ENCODE measurements around the gene PLD1. TPM values are rescaled to one million over a fixed set of nuclear protein-coding genes. Genes with fewer than 3 reads are reported as not detected.

PLD1 gene
- total RNA-seq, 2 experiments from 2014 or later, result 0.22 to 1.0 TPM

DNA sequence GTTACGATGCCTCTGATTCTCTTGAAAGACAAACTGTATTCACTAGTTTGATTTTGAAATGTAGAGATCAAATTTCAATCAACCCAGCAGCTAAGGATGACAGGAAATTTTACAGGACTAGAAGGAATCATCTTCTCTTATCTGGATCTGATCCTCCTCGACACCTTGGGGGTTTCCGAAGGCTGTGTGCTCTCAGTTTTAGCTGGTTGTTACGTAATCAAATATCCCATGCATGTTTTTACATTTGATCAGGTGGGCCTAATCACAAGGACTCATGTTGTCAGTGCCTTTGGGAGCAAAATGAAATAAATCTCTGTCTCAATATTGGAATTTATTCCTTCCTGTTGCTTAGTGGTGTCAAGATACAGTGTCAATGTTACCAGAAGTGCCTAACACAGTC lies 208.2 kb downstream of the PLD1 start:
- ATAC-seq (ENCODE audit: poor library complexity) (no peak), DNase-seq (no peak)
- intact Hi-C loops (cut with DNase I, micrococcal nuclease), result no loop called here
- no peak overlapping the region for H3K4me3 ChIP-seq (ENCODE audit: low read length)
- H3K36me3 ChIP-seq (ENCODE audit: insufficient read depth, low read length), result no peaks in the 10 kb centered on the region
- no peaks in the 10 kb centered on the region for H3K4me1 ChIP-seq (ENCODE audit: insufficient read depth, low read length)
- POLR2A ChIA-PET, result no interaction called here
- no peaks in the 10 kb centered on the region for H3K4me1 Mint-ChIP-seq (ENCODE audit: low read depth)
- no peak overlapping the region for H3K27ac ChIP-seq (ENCODE audit: low read depth in 1 of 2, low read length in 2 of 2)
- no peaks in the 10 kb centered on the region for H3K27me3 ChIP-seq (ENCODE audit: control insufficient read depth in 1 of 2, insufficient read depth in 2 of 2, low read length in 2 of 2)
- H3K36me3 Mint-ChIP-seq (ENCODE audit: low read depth), result no peaks in the 10 kb centered on the region
- H3K27me3 Mint-ChIP-seq, result peaks cover 8% of the 10 kb centered on the region
- CTCF ChIA-PET, result no interaction called here
- TF ChIP-seq, protein P1, sequence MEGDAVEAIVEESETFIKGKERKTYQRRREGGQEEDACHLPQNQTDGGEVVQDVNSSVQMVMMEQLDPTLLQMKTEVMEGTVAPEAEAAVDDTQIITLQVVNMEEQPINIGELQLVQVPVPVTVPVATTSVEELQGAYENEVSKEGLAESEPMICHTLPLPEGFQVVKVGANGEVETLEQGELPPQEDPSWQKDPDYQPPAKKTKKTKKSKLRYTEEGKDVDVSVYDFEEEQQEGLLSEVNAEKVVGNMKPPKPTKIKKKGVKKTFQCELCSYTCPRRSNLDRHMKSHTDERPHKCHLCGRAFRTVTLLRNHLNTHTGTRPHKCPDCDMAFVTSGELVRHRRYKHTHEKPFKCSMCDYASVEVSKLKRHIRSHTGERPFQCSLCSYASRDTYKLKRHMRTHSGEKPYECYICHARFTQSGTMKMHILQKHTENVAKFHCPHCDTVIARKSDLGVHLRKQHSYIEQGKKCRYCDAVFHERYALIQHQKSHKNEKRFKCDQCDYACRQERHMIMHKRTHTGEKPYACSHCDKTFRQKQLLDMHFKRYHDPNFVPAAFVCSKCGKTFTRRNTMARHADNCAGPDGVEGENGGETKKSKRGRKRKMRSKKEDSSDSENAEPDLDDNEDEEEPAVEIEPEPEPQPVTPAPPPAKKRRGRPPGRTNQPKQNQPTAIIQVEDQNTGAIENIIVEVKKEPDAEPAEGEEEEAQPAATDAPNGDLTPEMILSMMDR (IDR thresholded peaks at IDR 0.05), result no peak
- H3K9me3 Mint-ChIP-seq, result no peaks in the 10 kb centered on the region
- H3K27ac Mint-ChIP-seq, result no peak overlapping the region
- no peak overlapping the region for H3K4me3 Mint-ChIP-seq
- no peaks in the 10 kb centered on the region for H3K9me3 ChIP-seq (ENCODE audit: control insufficient read depth in 1 of 2, insufficient read depth in 1 of 2, low read length in 2 of 2)

DNA sequence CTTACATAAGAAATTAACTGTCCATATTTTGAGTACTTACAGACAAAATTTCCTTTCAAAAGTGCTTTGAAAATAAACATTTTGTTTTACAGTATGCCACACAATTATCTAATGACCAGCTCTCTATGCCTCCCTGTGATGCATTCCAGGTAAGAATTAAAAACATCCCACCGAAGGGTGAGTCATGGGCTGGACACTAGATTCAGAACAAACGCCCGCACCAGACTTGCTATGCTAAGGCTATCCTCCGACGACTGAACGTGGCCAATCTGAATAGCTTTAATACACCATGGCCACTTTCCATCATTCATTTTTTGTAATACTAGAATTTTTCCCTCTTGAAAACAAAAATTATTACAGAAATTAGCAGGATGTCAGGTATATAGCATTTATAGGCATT lies 210.3 kb downstream of the PLD1 start:
- Histone ChIP-seq H3K27me3 (ENCODE audit: control insufficient read depth in 1 of 2, insufficient read depth in 2 of 2, low read length in 2 of 2) (no peaks in the 10 kb centered on the region), H3K4me1 (ENCODE audit: insufficient read depth, low read length) (no peaks in the 10 kb centered on the region), H3K27ac (ENCODE audit: low read depth in 1 of 2, low read length in 2 of 2) (no peak overlapping the region), H3K9me3 (ENCODE audit: control insufficient read depth in 1 of 2, insufficient read depth in 1 of 2, low read length in 2 of 2) (no peaks in the 10 kb centered on the region), H3K36me3 (ENCODE audit: insufficient read depth, low read length) (no peaks in the 10 kb centered on the region), H3K4me3 (ENCODE audit: low read length) (no peak overlapping the region)
- H3K27me3 Mint-ChIP-seq, result no peaks in the 10 kb centered on the region
- ChIA-PET CTCF (interaction anchor here (0.7 kb wide), 1 partner anchor 13 kb away, joined by 3 read pairs; no protein-coding TSS in a partner anchor), POLR2A (no interaction called here)
- H3K27ac Mint-ChIP-seq, result no peak overlapping the region
- DNase-seq, result no peak
- no peaks in the 10 kb centered on the region for H3K4me1 Mint-ChIP-seq (ENCODE audit: low read depth)
- no peaks in the 10 kb centered on the region for H3K9me3 Mint-ChIP-seq
- no peaks in the 10 kb centered on the region for H3K36me3 Mint-ChIP-seq (ENCODE audit: low read depth)
- H3K4me3 Mint-ChIP-seq, result no peak overlapping the region
- TF ChIP-seq, protein P1 (IDR thresholded peaks at IDR 0.05), result no peak
- ATAC-seq (ENCODE audit: poor library complexity), result no peak
- intact Hi-C loops (cut with DNase I, micrococcal nuclease), result no loop called here

- Mint-ChIP-seq H3K4me1 (ENCODE audit: low read depth) (no peaks in the 10 kb centered on the region), H3K27me3 (no peaks in the 10 kb centered on the region), H3K4me3 (no peak overlapping the region), H3K9me3 (no peaks in the 10 kb centered on the region), H3K36me3 (ENCODE audit: low read depth) (no peaks in the 10 kb centered on the region), H3K27ac (no peak overlapping the region)
- intact Hi-C loops (cut with DNase I, micrococcal nuclease), result no loop called here
- no peaks in the 10 kb centered on the region for H3K4me1 ChIP-seq (ENCODE audit: insufficient read depth, low read length)
- DNase-seq, result no peak
- no peak overlapping the region for H3K27ac ChIP-seq (ENCODE audit: low read depth in 1 of 2, low read length in 2 of 2)
- POLR2A ChIA-PET, result no interaction called here
- no peak for ATAC-seq (ENCODE audit: poor library complexity)
- TF ChIP-seq, protein P1 (IDR thresholded peaks at IDR 0.05), result no peak
- no peak overlapping the region for H3K4me3 ChIP-seq (ENCODE audit: low read length)
- H3K36me3 ChIP-seq (ENCODE audit: insufficient read depth, low read length), result no peaks in the 10 kb centered on the region
- CTCF ChIA-PET, result no interaction called here
- H3K27me3 ChIP-seq (ENCODE audit: control insufficient read depth in 1 of 2, insufficient read depth in 2 of 2, low read length in 2 of 2), result no peaks in the 10 kb centered on the region
- no peaks in the 10 kb centered on the region for H3K9me3 ChIP-seq (ENCODE audit: control insufficient read depth in 1 of 2, insufficient read depth in 1 of 2, low read length in 2 of 2)
Observed at GRCh38 chr3:171598990-171599389, 211.3 kb downstream of the PLD1 start.

Measured in CD4-positive, alpha-beta T cell (primary cell).